Limb (tissue), 2 donors: ENCODE data around the gene BHLHA9.
"Not testable (repeated sequence)": the region's sequence is repeated elsewhere in the genome, so short reads cannot be mapped to it uniquely, and the experiment has no call there.

Source experiments
- DNase-seq, 2 donors: peaks; one replicate each; pipeline ENCODE4 v3.0.0-alpha.2; 2016; ENCODE audit errors: extremely low spot score in 2 of 2

The BHLHA9 gene

DNA sequence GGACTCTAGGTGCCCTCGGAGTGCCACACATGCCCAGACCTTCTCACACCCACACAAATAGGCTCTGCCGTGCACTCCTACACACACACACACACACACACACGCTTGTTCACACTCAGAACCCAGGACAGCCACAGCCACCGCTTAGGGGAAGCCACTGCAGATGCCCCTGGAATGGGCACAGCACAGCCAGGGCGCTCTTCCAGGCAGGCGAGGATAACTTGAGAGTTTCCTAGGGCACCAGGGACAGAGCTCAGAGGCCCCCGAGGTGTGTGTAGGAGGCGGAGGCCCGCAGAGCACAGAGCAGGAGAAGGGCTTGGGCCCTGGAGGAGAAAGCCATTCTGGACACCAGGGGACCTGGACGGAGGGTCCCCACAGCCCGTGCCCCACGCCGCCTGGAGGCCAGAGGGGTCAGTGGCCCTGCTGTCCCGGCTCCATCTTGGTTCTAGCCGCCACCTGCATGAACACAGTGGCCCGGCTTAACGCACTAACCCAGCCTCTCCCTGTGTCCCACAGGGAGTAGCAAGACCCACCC, 30.2 kb downstream of the BHLHA9 start:
- no peak for DNase-seq

DNA sequence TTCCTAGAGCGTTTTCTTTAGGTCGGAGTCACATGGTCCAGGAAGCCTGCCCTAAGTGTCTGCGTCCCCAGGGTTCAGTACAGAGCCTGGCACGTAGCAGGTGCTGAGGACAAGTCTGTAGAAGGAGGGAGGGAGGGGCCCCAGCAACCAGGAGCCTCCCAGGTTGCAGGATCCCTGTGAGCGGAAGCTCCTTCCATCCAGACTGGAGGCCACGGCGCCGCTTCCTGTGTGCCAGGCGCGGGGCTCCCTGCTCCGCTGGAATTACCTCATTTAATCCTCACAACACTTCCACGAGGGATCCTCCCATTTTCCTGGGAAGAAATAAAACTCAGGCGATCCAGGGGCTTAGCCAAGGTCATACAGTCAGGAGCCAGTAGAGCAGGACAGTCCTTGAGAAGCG, 31.3 kb downstream of the BHLHA9 start:
- DNase-seq, result no peak

DNA sequence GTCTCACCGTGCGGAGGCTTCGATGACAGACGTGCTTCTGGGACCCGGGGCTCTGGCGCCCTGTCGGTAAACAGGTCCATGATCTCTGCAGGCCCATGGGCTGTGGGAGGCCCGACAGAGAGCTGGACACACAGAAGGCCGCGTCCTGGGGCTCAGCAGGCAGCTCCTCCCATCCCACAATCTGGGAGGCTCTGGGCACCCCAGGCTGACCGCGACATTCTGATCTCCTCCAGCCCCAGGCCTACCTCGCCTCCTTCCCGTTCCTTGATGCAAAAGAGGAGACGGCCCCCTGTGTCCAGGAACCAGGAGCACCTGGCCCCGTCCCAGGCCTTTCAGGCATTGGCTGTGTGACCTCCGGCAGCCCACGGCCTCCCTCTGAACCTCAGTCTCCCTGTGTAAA, 32.5 kb downstream of the BHLHA9 start:
- DNase-seq, result no peak

DNA sequence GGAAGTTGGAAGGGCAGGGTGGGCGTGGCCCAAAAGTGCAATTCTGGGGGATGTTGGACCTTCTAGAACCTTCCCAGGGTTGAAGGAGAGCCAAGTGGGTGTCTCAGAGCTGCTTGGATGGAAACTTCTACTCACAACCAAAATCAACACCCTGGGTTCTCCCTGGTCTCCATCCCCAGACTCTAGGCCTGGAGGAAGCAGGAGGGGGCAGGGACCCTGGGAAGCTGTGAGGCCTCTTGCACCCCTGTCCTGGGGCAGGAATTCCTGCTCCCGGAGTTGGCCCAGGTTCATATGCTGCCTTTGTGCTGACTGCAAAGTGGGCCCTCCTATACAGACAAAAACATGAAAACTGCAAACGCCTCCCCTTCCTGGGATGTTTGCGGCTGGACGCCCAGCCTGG, 34.3 kb downstream of the BHLHA9 start:
- DNase-seq, result no peak

DNA sequence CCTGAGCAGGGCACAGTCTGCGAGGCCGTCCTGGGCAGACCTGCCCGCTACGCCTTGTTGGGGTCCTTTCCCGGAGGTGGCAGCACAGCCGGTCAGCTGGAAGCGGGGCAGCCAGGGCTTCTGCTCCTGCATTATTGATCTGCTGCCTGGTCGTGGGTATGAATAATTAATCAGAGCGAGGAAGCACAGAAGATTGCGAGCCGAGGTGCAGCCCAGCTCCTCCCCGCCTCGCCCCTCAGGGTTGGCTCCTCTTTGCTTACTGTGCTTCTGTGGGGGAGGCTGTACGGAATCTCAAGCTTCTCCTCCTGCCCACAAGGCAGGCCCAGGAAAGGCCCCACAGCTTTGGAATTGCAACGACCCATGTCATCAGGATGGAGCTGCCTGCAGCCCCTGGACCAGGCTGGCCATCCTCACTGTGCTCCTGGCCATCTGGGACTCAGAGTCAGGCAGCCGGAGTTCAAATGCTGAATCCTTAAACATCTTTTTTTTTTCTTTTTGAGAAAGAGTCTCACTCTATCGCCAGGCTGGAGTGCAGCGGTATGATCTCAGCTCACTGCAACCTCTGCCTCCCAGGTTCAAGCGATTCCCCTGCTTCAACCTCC, 34.8 kb downstream of the BHLHA9 start:
- DNase-seq, result no peak

DNA sequence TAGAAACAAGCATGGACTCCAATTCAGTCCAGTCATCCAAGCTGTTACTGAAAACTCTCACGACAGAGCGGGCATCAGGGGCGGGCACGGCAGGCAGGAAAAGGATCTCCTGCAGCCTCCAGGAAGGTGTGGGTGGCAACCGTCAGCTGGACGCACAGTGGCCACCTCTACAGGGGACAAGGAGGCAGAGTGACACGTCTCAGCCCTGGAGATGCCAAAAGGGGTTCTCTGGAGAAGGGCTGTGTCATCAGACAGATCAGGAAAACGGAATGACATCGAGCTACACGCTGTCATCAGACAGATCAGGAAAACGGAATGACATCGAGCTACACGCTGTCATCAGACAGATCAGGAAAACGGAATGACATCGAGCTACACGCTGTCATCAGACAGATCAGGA, 37.6 kb downstream of the BHLHA9 start:
- not testable (repeated sequence) for DNase-seq

DNA sequence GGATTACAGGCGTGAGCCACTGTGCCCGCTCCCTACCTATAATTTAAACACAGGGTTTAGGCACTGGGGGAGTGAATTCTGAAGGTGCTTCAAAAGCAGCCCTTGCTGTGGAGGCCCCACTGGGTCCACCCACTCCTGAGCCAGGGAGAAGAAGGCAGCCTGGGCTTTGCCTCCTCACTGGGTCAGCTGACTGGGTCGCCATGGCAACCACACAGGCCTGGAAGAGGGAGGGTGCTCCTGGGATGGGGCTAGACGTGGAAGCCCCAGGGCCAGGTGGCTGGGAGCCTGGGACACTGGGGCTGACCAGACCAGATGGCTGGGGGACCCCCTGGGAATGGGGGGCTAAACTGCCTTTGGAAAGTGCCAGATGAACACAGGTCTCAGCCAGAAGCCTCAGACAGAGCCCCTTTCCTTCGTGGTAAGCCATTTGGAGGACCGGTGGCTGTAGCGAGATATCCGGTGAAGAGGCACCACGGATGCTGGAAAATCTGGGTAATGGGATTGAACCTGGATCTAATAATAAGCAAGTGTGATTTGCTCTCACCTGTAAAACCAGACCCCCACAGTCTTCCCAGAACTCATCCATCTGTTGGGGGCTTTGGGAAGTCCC, 42.1 kb downstream of the BHLHA9 start:
- peak in 1 of 2 donors; percentile 52 for DNase-seq

DNA sequence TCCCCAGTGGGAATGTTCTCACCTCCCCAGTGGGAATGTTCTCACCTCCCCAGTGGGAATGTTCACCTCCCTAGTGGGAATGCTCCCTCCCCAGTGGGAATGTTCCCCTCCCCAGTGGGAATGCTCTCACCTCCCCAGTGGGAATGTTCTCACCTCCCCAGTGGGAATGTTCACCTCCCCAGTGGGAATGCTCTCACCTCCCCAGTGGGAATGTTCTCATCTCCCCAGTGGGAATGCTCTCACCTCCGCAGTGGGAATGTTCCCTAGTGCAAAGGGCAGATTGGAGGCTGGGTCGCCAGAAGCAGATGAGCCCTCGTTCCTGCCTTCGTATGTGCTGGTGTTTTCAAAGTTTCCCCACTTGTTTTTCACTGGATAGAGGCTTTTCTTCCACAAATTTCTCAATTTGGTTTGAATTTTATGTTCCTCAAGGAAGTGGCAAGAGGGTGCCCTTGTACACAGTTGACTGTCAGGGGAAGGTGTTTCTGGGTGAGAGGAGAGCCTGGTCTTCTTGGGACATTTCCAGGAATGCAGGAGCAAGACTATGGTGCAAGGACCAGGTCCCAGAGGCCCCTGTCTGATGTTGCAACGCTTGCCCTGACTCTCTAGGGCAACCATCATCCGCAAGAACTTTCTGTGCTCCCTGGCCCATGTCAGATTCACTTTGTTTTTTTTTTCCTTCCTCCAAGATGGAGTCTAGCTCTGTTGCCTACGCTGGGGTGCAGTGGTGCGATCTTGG, 43.2 kb downstream of the BHLHA9 start:
- DNase-seq, result no peak

DNA sequence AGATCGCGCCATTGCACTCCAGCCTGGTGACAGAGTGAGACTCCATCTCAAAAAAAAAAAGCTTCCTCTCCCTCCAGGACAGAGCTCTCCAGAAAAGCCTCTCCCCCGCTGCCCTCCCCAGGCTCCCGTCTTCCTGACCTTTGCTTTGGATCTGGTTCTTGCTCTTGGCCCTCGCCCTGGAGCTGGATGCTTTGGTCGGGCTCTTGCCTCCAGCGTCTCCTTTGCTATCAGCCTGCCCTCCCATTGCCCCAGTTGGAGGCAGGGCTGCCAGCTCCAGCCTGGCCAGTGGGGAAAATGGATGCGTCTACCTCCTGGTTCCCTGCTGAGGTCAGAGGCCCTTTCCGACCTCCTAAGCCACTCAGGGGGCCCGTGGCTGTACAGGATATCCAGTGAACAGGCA, 45.2 kb downstream of the BHLHA9 start:
- no peak for DNase-seq

DNA sequence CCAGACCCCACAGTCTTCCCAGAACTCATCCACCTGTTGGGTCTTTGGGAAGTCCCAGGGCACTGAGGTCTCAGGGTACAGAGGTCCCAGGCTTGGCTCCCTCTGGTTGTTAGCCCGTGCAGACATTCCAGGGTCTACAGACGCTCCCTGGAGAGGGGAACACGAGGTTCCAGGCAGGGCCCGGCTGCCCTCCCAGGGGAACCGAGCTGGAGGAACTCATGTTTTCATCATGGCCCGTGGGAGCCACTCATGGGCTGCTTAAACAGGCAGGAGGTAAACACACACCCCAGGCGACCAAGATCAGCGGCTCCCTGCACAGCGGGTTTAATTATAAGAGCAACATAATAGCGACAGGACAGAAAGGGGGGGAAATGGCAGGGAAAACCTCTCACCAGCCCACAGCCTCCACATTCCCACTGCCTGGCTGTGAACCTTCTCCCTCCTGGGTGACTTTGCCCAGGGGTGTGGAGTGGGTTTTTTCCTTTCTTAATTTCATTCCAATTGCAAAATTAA, 45.7 kb downstream of the BHLHA9 start:
- no peak for DNase-seq
